Loucy (cell line): ENCODE results near the gene NFATC1.

ENCODE experiments used
- H2AFZ ChIP-seq: fragments of 200-600 bp; sonication (generic); 2 replicates; pipeline ENCODE4 v1.6.0; 2016; ENCODE audit warnings: antibody characterized with exemption, mild to moderate bottlenecking, low read length, moderate library complexity
- H3F3A ChIP-seq: fragments of 200-600 bp; 2 replicates; pipeline ENCODE4 v1.6.0; 2016; ENCODE audit warnings: antibody characterized with exemption, low read depth, mild to moderate bottlenecking
- H3K27me3 ChIP-seq: fragments of 200-600 bp; sonication (generic); 2 replicates; pipeline ENCODE4 v1.6.1; 2014; ENCODE audit warnings: low read length, mild to moderate bottlenecking; ENCODE audit not compliant: insufficient read depth, poor library complexity, severe bottlenecking
- H3K36me3 ChIP-seq: fragments of 200-600 bp; sonication (generic); 2 replicates; pipeline ENCODE4 v1.6.1; 2016; ENCODE audit warnings: low read length; ENCODE audit not compliant: insufficient read depth
- H3K4me1 ChIP-seq: fragments of 200-600 bp; sonication (generic); 2 replicates; pipeline ENCODE4 v1.5.1; 2014; ENCODE audit warnings: low read length, mild to moderate bottlenecking; ENCODE audit not compliant: insufficient read depth, poor library complexity, severe bottlenecking
- H3K4me2 ChIP-seq: fragments of 200-600 bp; sonication (generic); 2 replicates; pipeline ENCODE4 v1.6.0; 2014; ENCODE audit warnings: antibody characterized with exemption, low read length, low read depth, mild to moderate bottlenecking; ENCODE audit not compliant: poor library complexity, severe bottlenecking
- H3K4me3 ChIP-seq: fragments of 200-600 bp; sonication (generic); 2 replicates; pipeline ENCODE4 v1.5.1; 2014; ENCODE audit warnings: low read length, mild to moderate bottlenecking, mixed read lengths; ENCODE audit not compliant: poor library complexity, severe bottlenecking
- H3K79me2 ChIP-seq: fragments of 200-600 bp; sonication (generic); 2 replicates; pipeline ENCODE4 v1.6.1; 2014; ENCODE audit warnings: low read length; ENCODE audit not compliant: insufficient read depth
- H3K9ac ChIP-seq: fragments of 200-600 bp; sonication (generic); 2 replicates; pipeline ENCODE4 v1.6.0; 2014; ENCODE audit warnings: mild to moderate bottlenecking, low read depth, low read length, moderate library complexity; ENCODE audit not compliant: poor library complexity, severe bottlenecking
- H3K9me2 ChIP-seq: fragments of 200-600 bp; sonication (generic); replicated peaks from 2 replicates; pipeline ENCODE4 v1.6.1; 2016; ENCODE audit warnings: low read depth, low read length, mixed read lengths
- H3K9me3 ChIP-seq: fragments of 200-600 bp; sonication (generic); 2 replicates; pipeline ENCODE4 v1.6.1; 2014; ENCODE audit warnings: mild to moderate bottlenecking, antibody characterized with exemption, low read length, low read depth; ENCODE audit not compliant: insufficient read depth
- H4K20me1 ChIP-seq: fragments of 200-600 bp; sonication (generic); 2 replicates; pipeline ENCODE4 v1.6.0; 2014; ENCODE audit warnings: antibody characterized with exemption, low read length, mild to moderate bottlenecking; ENCODE audit not compliant: insufficient read depth, poor library complexity, severe bottlenecking
- EZH2phosphoT487 ChIP-seq: fragments of 200-600 bp; IDR thresholded peaks from 2 replicates; pipeline ENCODE4 v1.6.1; 2018; ENCODE audit warnings: antibody characterized with exemption, mild to moderate bottlenecking, moderate library complexity, borderline replicate concordance
- TF ChIP-seq, protein P1 (sequence below): fragments of 200-600 bp; sonication (generic); conservative IDR thresholded peaks from 2 replicates; pipeline ENCODE4 v1.5.1; 2014; ENCODE audit warnings: mild to moderate bottlenecking, antibody characterized with exemption, low read length

Gene NFATC1

GRCh38 chr18:79445221-79445620 is 49.5 kb downstream of the NFATC1 start:
- H3K79me2 ChIP-seq, result peaks cover 7% of the 10 kb centered on the region; the same call in 1 of the 2 replicates
- H3K9me3 ChIP-seq, result no peaks in the 10 kb centered on the region
- no peak for TF ChIP-seq EZH2phosphoT487
- TF ChIP-seq, protein P1, sequence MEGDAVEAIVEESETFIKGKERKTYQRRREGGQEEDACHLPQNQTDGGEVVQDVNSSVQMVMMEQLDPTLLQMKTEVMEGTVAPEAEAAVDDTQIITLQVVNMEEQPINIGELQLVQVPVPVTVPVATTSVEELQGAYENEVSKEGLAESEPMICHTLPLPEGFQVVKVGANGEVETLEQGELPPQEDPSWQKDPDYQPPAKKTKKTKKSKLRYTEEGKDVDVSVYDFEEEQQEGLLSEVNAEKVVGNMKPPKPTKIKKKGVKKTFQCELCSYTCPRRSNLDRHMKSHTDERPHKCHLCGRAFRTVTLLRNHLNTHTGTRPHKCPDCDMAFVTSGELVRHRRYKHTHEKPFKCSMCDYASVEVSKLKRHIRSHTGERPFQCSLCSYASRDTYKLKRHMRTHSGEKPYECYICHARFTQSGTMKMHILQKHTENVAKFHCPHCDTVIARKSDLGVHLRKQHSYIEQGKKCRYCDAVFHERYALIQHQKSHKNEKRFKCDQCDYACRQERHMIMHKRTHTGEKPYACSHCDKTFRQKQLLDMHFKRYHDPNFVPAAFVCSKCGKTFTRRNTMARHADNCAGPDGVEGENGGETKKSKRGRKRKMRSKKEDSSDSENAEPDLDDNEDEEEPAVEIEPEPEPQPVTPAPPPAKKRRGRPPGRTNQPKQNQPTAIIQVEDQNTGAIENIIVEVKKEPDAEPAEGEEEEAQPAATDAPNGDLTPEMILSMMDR, result no peak
- H3K9ac ChIP-seq, result no peak overlapping the region
- H3K4me2 ChIP-seq, result no peak overlapping the region
- no peaks in the 10 kb centered on the region for H3K27me3 ChIP-seq
- no peaks in the 10 kb centered on the region for H4K20me1 ChIP-seq
- H2AFZ ChIP-seq, result no peak overlapping the region
- peaks cover 8% of the 10 kb centered on the region for H3K4me1 ChIP-seq
- peaks cover 17% of the 10 kb centered on the region; the same call in 1 of the 2 replicates for H3K36me3 ChIP-seq
- H3K4me3 ChIP-seq, result no peak overlapping the region
- H3K9me2 ChIP-seq, result no peaks in the 10 kb centered on the region
- H3F3A ChIP-seq, result no peaks in the 10 kb centered on the region

- H3K4me2 ChIP-seq, result no peak overlapping the region
- H3K9me3 ChIP-seq, result no peaks in the 10 kb centered on the region
- H2AFZ ChIP-seq, result no peak overlapping the region
- peaks cover 8% of the 10 kb centered on the region for H3K4me1 ChIP-seq
- no peaks in the 10 kb centered on the region for H4K20me1 ChIP-seq
- H3F3A ChIP-seq, result no peaks in the 10 kb centered on the region
- TF ChIP-seq, protein P1, result no peak
- TF ChIP-seq EZH2phosphoT487, result no peak
- H3K4me3 ChIP-seq, result no peak overlapping the region
- peaks cover 19% of the 10 kb centered on the region; the same call in 1 of the 2 replicates for H3K36me3 ChIP-seq
- no peak overlapping the region for H3K9ac ChIP-seq
- H3K9me2 ChIP-seq, result no peaks in the 10 kb centered on the region
- H3K79me2 ChIP-seq, result peaks cover 7% of the 10 kb centered on the region; the same call in 1 of the 2 replicates
- H3K27me3 ChIP-seq, result no peaks in the 10 kb centered on the region
Measured at GRCh38 chr18:79445696-79446561, 50.2 kb downstream of the NFATC1 start.

- TF ChIP-seq, protein P1, result no peak
- TF ChIP-seq EZH2phosphoT487, result no peak
- Histone ChIP-seq H2AFZ (no peak overlapping the region), H3K4me3 (no peak overlapping the region), H3K4me2 (no peak overlapping the region), H3K36me3 (peaks cover 26% of the 10 kb centered on the region; the same call in 1 of the 2 replicates), H4K20me1 (no peaks in the 10 kb centered on the region), H3K9me3 (no peaks in the 10 kb centered on the region), H3K9me2 (no peaks in the 10 kb centered on the region), H3F3A (no peaks in the 10 kb centered on the region), H3K27me3 (no peaks in the 10 kb centered on the region), H3K9ac (no peak overlapping the region), H3K4me1 (peaks cover 8% of the 10 kb centered on the region), H3K79me2 (peaks cover 4% of the 10 kb centered on the region; the same call in 1 of the 2 replicates)
Measured at GRCh38 chr18:79446931-79447330, 51.2 kb downstream of the NFATC1 start.
